ENCODE measurements around the gene PACRG.

The PACRG gene

DNA sequence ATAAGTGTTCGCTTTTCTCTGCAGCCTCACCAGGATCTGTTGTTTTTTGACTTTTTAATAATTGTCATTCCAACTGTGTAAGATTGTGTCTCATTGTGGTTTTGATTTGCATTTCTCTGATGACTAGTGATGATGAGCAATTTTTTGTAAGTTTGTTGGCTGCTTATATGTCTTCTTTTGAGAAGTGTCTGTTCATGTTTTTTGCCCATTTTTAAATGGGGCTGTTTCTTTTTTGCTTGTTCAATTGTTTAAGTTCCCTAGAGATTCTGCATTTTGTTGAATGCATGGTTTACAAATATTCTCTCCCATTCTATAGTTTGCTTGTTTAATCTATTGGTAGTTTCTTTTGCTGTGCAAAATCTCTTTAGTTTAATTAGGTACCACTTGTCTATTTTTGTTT, 295.9 kb downstream of the PACRG start:
- DNase-seq (ENCODE audit: insufficient read length, low spot score) = no peak
- TF ChIP-seq POLR2A (IDR thresholded peaks at IDR 0.05; ENCODE audit: low read depth, low read length) (no peak), TAF1 (IDR thresholded peaks at IDR 0.05; ENCODE audit: low read depth, low read length) (no peak), POU2F2 (IDR thresholded peaks at IDR 0.05; ENCODE audit: low read depth, low read length) (no peak), PAX5 (IDR thresholded peaks at IDR 0.05; ENCODE audit: insufficient read depth, low read length, severe bottlenecking) (no peak), POLR2AphosphoS5 (IDR thresholded peaks at IDR 0.05; ENCODE audit: low read depth, low read length) (no peak), SPI1 (IDR thresholded peaks at IDR 0.05; ENCODE audit: low read depth, low read length) (no peak)
- FAIRE-seq = no peak

DNA sequence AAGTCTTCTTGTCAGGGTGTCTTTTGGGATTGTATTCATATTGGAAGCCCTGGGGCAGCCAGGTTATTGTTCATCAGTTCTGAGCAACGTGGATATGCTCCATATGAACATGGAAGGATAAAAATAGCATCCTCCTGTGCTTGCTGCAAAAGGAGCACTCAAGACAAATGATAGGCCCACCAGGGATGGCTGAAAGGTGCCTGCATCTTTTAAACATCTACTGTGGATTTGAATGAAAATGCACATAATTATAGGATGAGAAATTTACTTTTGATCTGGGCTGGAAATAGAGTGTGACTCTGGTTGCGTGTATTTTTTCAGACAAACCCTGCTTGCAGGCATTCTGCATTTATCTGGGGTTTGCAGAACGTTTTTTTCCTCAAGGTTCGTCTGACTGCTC, 299.1 kb downstream of the PACRG start:
- TF ChIP-seq POU2F2 (IDR thresholded peaks at IDR 0.05; ENCODE audit: low read depth, low read length) (no peak), PAX5 (IDR thresholded peaks at IDR 0.05; ENCODE audit: insufficient read depth, low read length, severe bottlenecking) (no peak), TAF1 (IDR thresholded peaks at IDR 0.05; ENCODE audit: low read depth, low read length) (no peak), POLR2A (IDR thresholded peaks at IDR 0.05; ENCODE audit: low read depth, low read length) (no peak), POLR2AphosphoS5 (IDR thresholded peaks at IDR 0.05; ENCODE audit: low read depth, low read length) (no peak), SPI1 (IDR thresholded peaks at IDR 0.05; ENCODE audit: low read depth, low read length) (no peak)
- DNase-seq (ENCODE audit: insufficient read length, low spot score) (no peak), FAIRE-seq (no peak)

DNA sequence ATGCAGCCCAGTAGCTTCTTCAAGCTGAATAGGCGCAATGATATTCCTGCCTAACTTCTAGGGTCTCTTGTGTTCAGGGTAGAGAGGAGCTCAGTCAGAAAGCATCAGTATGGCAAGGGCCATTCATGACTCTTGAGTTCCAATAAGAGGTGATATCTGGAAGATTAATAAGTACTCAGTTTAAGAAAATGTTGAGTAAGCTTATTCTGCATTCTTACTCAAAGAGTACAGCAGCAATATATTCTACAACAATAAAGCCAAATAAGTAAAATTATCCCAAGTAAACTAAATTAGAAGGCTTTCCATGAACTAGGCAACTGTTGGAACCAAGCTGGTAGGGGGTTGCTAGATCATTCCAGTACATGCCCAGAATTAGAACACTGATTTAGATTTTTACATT, 303.2 kb downstream of the PACRG start:
- no peak for FAIRE-seq
- DNase-seq (ENCODE audit: insufficient read length, low spot score) = no peak
- TF ChIP-seq POLR2AphosphoS5 (IDR thresholded peaks at IDR 0.05; ENCODE audit: low read depth, low read length) = no peak
- no peak for TF ChIP-seq SPI1 (IDR thresholded peaks at IDR 0.05; ENCODE audit: low read depth, low read length)
- no peak for TF ChIP-seq POU2F2 (IDR thresholded peaks at IDR 0.05; ENCODE audit: low read depth, low read length)
- TF ChIP-seq PAX5 (IDR thresholded peaks at IDR 0.05; ENCODE audit: insufficient read depth, low read length, severe bottlenecking) = no peak
- no peak for TF ChIP-seq POLR2A (IDR thresholded peaks at IDR 0.05; ENCODE audit: low read depth, low read length)
- no peak for TF ChIP-seq TAF1 (IDR thresholded peaks at IDR 0.05; ENCODE audit: low read depth, low read length)

DNA sequence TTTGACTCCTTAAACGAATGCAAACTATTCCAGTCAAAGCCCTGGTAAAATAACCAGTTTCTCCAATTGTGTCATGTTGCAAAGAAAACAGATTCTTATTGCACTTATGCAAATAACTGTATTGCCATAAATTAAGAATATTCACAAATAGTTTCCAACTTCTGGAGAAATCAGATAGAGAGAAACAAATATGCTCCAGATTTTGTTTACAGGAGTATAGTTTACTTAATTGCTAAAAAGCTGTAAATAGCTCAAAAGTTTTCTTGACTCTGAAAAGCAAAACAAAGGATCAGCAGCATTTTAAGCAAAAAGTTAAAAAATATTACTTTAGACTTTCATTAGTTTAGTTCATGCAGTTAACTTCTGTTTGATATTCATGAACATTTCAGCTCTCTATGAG, 304.2 kb downstream of the PACRG start:
- FAIRE-seq = no peak
- TF ChIP-seq TAF1 (IDR thresholded peaks at IDR 0.05; ENCODE audit: low read depth, low read length) (no peak), SPI1 (IDR thresholded peaks at IDR 0.05; ENCODE audit: low read depth, low read length) (no peak), PAX5 (IDR thresholded peaks at IDR 0.05; ENCODE audit: insufficient read depth, low read length, severe bottlenecking) (no peak), POLR2A (IDR thresholded peaks at IDR 0.05; ENCODE audit: low read depth, low read length) (no peak), POU2F2 (IDR thresholded peaks at IDR 0.05; ENCODE audit: low read depth, low read length) (no peak), POLR2AphosphoS5 (IDR thresholded peaks at IDR 0.05; ENCODE audit: low read depth, low read length) (no peak)

DNA sequence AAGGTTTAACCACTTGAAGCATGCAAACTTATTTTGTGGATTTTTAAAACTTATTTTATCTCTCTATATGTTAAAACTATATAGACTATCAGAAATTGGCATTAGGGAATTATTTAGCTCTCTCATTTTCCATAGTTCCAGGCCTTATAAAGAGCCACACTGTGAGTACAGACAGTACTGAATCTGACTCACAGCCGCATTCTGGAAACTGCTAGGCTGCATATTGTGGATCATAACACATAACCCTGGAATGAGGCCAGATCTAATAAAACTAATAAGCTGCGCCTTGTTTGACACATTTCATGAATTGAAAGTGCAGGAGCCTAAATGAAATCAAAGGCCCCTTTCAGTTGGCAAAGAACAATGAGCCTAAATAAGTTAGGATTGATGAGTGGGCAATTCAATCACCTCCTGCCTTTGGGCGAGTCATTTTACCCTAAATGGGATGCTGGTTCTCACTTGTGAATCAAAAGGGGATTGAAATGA, 308.4 kb downstream of the PACRG start:
- no peak for FAIRE-seq
- TF ChIP-seq POLR2A (IDR thresholded peaks at IDR 0.05; ENCODE audit: low read depth, low read length) (no peak), POU2F2 (IDR thresholded peaks at IDR 0.05; ENCODE audit: low read depth, low read length) (no peak), SPI1 (IDR thresholded peaks at IDR 0.05; ENCODE audit: low read depth, low read length) (no peak), TAF1 (IDR thresholded peaks at IDR 0.05; ENCODE audit: low read depth, low read length) (no peak), POLR2AphosphoS5 (IDR thresholded peaks at IDR 0.05; ENCODE audit: low read depth, low read length) (no peak)
- no peak for DNase-seq (ENCODE audit: insufficient read length, low spot score)

More for the DNA sequence above, 304.2 kb downstream of the PACRG start:
- DNase-seq (ENCODE audit: insufficient read length, low spot score) = no peak

DNA sequence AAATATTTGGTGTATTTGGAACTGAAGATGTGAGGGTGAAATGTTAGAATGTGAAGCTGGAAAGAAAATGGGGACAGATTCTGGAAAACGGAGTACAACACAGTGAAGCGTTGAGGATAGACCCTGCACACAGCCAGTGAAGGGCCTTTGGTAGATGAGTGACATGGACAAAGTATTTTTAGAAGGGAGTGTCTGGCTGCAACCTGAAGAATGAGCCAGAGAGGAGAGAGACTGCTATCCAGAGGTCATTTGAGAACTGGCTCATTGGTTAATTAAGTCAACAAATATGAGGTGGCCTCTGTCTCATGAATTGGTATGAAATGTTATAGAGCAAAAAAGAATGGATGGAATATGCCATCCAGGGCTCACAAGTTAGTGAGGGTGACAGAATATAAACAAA, 310.5 kb downstream of the PACRG start:
- no peak for TF ChIP-seq POU2F2 (IDR thresholded peaks at IDR 0.05; ENCODE audit: low read depth, low read length)
- TF ChIP-seq SPI1 (IDR thresholded peaks at IDR 0.05; ENCODE audit: low read depth, low read length) = no peak
- no peak for TF ChIP-seq POLR2A (IDR thresholded peaks at IDR 0.05; ENCODE audit: low read depth, low read length)
- TF ChIP-seq PAX5 (IDR thresholded peaks at IDR 0.05; ENCODE audit: insufficient read depth, low read length, severe bottlenecking) = no peak
- no peak for TF ChIP-seq POLR2AphosphoS5 (IDR thresholded peaks at IDR 0.05; ENCODE audit: low read depth, low read length)
- TF ChIP-seq TAF1 (IDR thresholded peaks at IDR 0.05; ENCODE audit: low read depth, low read length) = no peak
- DNase-seq (ENCODE audit: insufficient read length, low spot score) = no peak
- FAIRE-seq = no peak

DNA sequence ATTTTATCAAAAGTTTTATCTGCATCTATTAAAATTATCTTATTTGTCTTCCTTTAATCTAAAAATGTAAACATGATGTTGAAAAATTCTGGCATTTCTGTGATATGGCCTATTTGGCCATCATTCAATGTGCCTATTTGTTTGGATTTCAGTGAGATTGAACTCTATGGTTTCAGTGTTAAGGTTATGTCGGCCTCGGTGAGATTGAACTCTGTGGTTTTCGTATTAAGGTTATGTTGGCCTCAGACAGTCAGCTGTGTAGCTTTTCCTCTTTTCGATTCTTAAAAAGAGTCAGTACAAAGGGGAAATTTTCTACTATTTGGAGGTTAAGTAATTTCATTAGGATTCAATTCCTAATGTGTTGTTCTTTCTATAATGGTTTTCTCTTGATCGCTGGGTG, 320.6 kb downstream of the PACRG start:
- no peak for FAIRE-seq
- DNase-seq (ENCODE audit: insufficient read length, low spot score) = no peak
- TF ChIP-seq POLR2AphosphoS5 (IDR thresholded peaks at IDR 0.05; ENCODE audit: low read depth, low read length) (no peak), POU2F2 (IDR thresholded peaks at IDR 0.05; ENCODE audit: low read depth, low read length) (no peak), SPI1 (IDR thresholded peaks at IDR 0.05; ENCODE audit: low read depth, low read length) (no peak), PAX5 (IDR thresholded peaks at IDR 0.05; ENCODE audit: insufficient read depth, low read length, severe bottlenecking) (no peak), TAF1 (IDR thresholded peaks at IDR 0.05; ENCODE audit: low read depth, low read length) (no peak), POLR2A (IDR thresholded peaks at IDR 0.05; ENCODE audit: low read depth, low read length) (no peak)

DNA sequence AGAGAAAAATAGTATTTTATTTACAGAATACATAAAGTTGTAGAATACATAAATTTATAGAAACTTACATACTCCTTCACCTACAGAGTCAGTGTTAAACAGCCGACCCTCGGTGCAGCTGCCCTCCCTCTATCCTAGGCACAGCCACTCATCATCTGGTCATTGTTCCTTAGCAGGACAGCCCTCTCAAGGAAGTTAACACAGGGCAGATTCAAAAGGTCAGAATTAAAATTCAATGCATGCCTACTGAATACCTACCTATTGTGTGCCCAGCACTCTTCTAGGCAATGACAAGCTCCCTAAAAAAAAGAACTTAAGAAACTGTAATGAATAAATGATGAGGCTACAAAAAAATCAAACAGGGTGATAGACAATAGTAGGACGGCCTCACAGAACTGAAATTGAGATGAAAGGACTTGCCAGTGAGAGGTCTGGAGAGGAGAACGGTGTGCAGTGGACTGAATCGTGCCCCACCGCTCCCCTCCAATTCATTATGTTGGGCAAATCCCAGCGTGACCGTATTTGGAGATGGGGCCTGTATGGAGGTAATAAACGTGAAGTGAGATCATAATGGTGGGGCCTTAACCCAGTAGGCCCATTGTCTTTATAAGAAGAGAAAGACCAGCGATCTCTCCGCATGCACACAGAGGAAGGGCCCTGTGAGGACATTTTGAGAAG, 326.0 kb downstream of the PACRG start:
- DNase-seq (ENCODE audit: insufficient read length, low spot score) (no peak), FAIRE-seq (no peak)
- TF ChIP-seq PAX5 (IDR thresholded peaks at IDR 0.05; ENCODE audit: insufficient read depth, low read length, severe bottlenecking) (no peak), POU2F2 (IDR thresholded peaks at IDR 0.05; ENCODE audit: low read depth, low read length) (no peak), TAF1 (IDR thresholded peaks at IDR 0.05; ENCODE audit: low read depth, low read length) (no peak), POLR2AphosphoS5 (IDR thresholded peaks at IDR 0.05; ENCODE audit: low read depth, low read length) (no peak), SPI1 (IDR thresholded peaks at IDR 0.05; ENCODE audit: low read depth, low read length) (no peak), POLR2A (IDR thresholded peaks at IDR 0.05; ENCODE audit: low read depth, low read length) (no peak)

DNA sequence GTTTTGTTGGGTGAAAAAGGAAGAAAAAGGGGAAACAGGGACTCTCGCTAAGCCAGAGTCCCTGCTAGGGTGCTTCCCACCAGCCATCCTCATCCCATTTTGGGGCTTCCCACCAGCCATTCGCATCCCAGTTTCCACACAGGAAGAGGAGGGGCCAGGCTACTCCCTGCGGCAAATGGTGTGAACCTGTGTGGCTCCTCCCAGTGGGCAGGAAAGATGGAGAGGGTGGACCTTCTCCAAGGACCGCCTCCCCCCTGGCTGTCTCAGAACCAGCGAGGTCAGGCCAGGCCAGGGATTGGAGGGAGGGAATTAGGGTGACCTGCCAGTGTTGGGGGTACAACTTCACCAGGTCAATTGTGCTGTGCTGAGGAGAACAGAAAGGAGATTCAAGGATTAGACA, 326.9 kb downstream of the PACRG start:
- DNase-seq (ENCODE audit: insufficient read length, low spot score) (no peak), FAIRE-seq (no peak)
- TF ChIP-seq POU2F2 (IDR thresholded peaks at IDR 0.05; ENCODE audit: low read depth, low read length) (no peak), TAF1 (IDR thresholded peaks at IDR 0.05; ENCODE audit: low read depth, low read length) (no peak), POLR2AphosphoS5 (IDR thresholded peaks at IDR 0.05; ENCODE audit: low read depth, low read length) (no peak), SPI1 (IDR thresholded peaks at IDR 0.05; ENCODE audit: low read depth, low read length) (no peak), POLR2A (IDR thresholded peaks at IDR 0.05; ENCODE audit: low read depth, low read length) (no peak), PAX5 (IDR thresholded peaks at IDR 0.05; ENCODE audit: insufficient read depth, low read length, severe bottlenecking) (no peak)

Data from GM12891 (cell line).